HepG2 (cell line): Measurements from ENCODE around the gene CNTN5. TPM values are rescaled to one million over a fixed set of nuclear protein-coding genes. Genes with fewer than 3 reads are reported as not detected.

Source experiments
- ATAC-seq: fragments of 200-7000 bp; cut with Tn5 transposase; 3 replicates; pipeline ENCODE4 v1.9.1; 2020; ENCODE audit warnings: mild to moderate bottlenecking, moderate library complexity
- BruUV-seq: library from RNA; stranded (reverse); fragments of 400-500 nt; replicated peaks from 2 replicates; lab custom pipeline; 2021; lab: Mats Ljungman, UMichigan
- CTCF ChIA-PET: fragments of 300-600 bp; formaldehyde crosslinking; extraction: SDS; loops from one replicate; lab custom pipeline; 2021; ENCODE audit warnings: low total read pairs, inconsistent platforms, low intra/inter-chr PET ratio; lab: Yijun Ruan, JAX
- POLR2A ChIA-PET: fragments of 350-600 bp; sonication (Branson Sonifier 250); formaldehyde crosslinking; loops from one replicate; lab custom pipeline; 2020; ENCODE audit warnings: antibody characterized with exemption, inconsistent platforms; lab: Yijun Ruan, JAX
- DNase-seq: peaks from one replicate; pipeline ENCODE4 v3.0.0-alpha.2; 2015; ENCODE audit warnings: low spot score
- FAIRE-seq: peaks from 3 replicates; lab custom pipeline; 2011; peaks lifted over from hg19 to GRCh38; lab: Jason Lieb, UNC
- H2AFZ ChIP-seq: one replicate; pipeline ENCODE4 v1.6.1; 2011; ENCODE audit warnings: low read length, inconsistent platforms
- H3K27ac ChIP-seq: fragments of 300-600 bp; 3 replicates; pipeline ENCODE4 v1.8.0; 2011; ENCODE audit warnings: mixed run types, mild to moderate bottlenecking, mixed read lengths, low read length, inconsistent platforms; ENCODE audit not compliant: insufficient read depth; ENCODE audit errors: extremely low read length
- H3K27me3 ChIP-seq, 2 experiments: fragments of 200-600 bp in 1 of 2; 2 replicates in 1 of 2; 3 replicates in 1 of 2; pipeline versions ENCODE4 v1.6.0 to v1.8.0; 2011; ENCODE audit warnings: low read length in 2 of 2, mild to moderate bottlenecking in 2 of 2, moderate library complexity in 2 of 2, inconsistent platforms in 1 of 2; ENCODE audit not compliant: insufficient read depth in 2 of 2, control insufficient read depth in 1 of 2
- H3K36me3 ChIP-seq, 2 experiments: fragments of 200-600 bp in 1 of 2; replicated peaks in 1 of 2; 2 replicates in 1 of 2; 3 replicates in 1 of 2; pipeline versions ENCODE4 v1.5.1 to v1.8.0; 2011; ENCODE audit warnings: low read length in 2 of 2, inconsistent platforms in 1 of 2; ENCODE audit not compliant: insufficient read depth in 2 of 2, control insufficient read depth in 1 of 2
- H3K4me1 ChIP-seq: 2 replicates; pipeline ENCODE4 v1.5.1; 2012; ENCODE audit warnings: low read length, inconsistent platforms; ENCODE audit not compliant: insufficient read depth
- H3K4me2 ChIP-seq: 2 replicates; pipeline ENCODE4 v1.6.0; 2011; ENCODE audit warnings: low read depth, low read length, inconsistent platforms
- H3K4me3 ChIP-seq, 3 experiments: fragments of 200-600 bp in 1 of 3; sonication (generic), shearing (Covaris generic) in 1 of 3; replicated peaks in 1 of 3; 2 replicates each; pipeline ENCODE4 v1.5.1; 2011 to 2016; ENCODE audit warnings: low read length in 3 of 3, inconsistent platforms in 2 of 3, low read depth in 2 of 3, mild to moderate bottlenecking in 2 of 3, control low read depth in 1 of 3, mixed read lengths in 1 of 3; ENCODE audit not compliant: insufficient read depth in 1 of 3
- H3K79me2 ChIP-seq: one replicate; pipeline ENCODE4 v1.6.1; 2011; ENCODE audit warnings: low read length, inconsistent platforms; ENCODE audit not compliant: insufficient read depth
- H3K9ac ChIP-seq: 2 replicates; pipeline ENCODE4 v1.6.0; 2011; ENCODE audit warnings: mild to moderate bottlenecking, low read depth, low read length, inconsistent platforms; ENCODE audit not compliant: insufficient read depth
- H3K9me3 ChIP-seq: 2 replicates; pipeline ENCODE4 v1.5.1; 2012; ENCODE audit warnings: mild to moderate bottlenecking, low read length
- H4K20me1 ChIP-seq: 2 replicates; pipeline ENCODE4 v1.6.0; 2011; ENCODE audit warnings: inconsistent platforms, mild to moderate bottlenecking, low read length, moderate library complexity; ENCODE audit not compliant: insufficient read depth
- ARHGAP35 ChIP-seq: sonication (generic); formaldehyde crosslinking; IDR thresholded peaks from 2 replicates; pipeline ENCODE4 v1.9.0; 2022; ENCODE audit warnings: mild to moderate bottlenecking, inconsistent platforms, moderate library complexity, missing genetic modification reagents, borderline replicate concordance
- BRCA1 ChIP-seq: sonication (generic); formaldehyde crosslinking; IDR thresholded peaks from 2 replicates; pipeline ENCODE4 v1.4.0; 2020; ENCODE audit warnings: missing genetic modification reagents
- FOSL1 ChIP-seq: sonication (generic); formaldehyde crosslinking; IDR thresholded peaks from 2 replicates; pipeline ENCODE4 v1.9.0; 2021; ENCODE audit warnings: missing genetic modification reagents, borderline replicate concordance
- HMG20A ChIP-seq: IDR thresholded peaks from 2 replicates; pipeline ENCODE4 v1.6.1; 2016; ENCODE audit warnings: borderline replicate concordance
- KDM4B ChIP-seq: sonication (generic); formaldehyde crosslinking; IDR thresholded peaks from 2 replicates; pipeline ENCODE4 v1.4.0; 2020; ENCODE audit warnings: missing genetic modification reagents
- MAX ChIP-seq: IDR thresholded peaks from 2 replicates; pipeline ENCODE4 v1.6.1; 2012; ENCODE audit warnings: inconsistent platforms
- MLX ChIP-seq: IDR thresholded peaks from 2 replicates; pipeline ENCODE4 v1.6.1; 2016
- NFRKB ChIP-seq: fragments of 450-650 bp; IDR thresholded peaks from 2 replicates; pipeline ENCODE4 v1.6.1; 2017
- PBX2 ChIP-seq: IDR thresholded peaks from 2 replicates; pipeline ENCODE4 v1.6.1; 2016; ENCODE audit warnings: control low read depth
- SALL1 ChIP-seq: sonication (generic); formaldehyde crosslinking; IDR thresholded peaks from 2 replicates; pipeline ENCODE4 v1.8.0; 2022; ENCODE audit warnings: mild to moderate bottlenecking, missing genetic modification reagents
- SOX5 ChIP-seq: IDR thresholded peaks from 2 replicates; pipeline ENCODE4 v1.6.1; 2016; ENCODE audit warnings: borderline replicate concordance
- SPEN ChIP-seq: sonication (generic); formaldehyde crosslinking; IDR thresholded peaks from 2 replicates; pipeline ENCODE4 v1.5.1; 2020; ENCODE audit warnings: low read depth, mild to moderate bottlenecking, missing genetic modification reagents
- ZFP62 ChIP-seq: sonication (generic); formaldehyde crosslinking; IDR thresholded peaks from 2 replicates; pipeline ENCODE4 v1.4.0; 2020; ENCODE audit warnings: missing genetic modification reagents
- ZKSCAN8 ChIP-seq: IDR thresholded peaks from 2 replicates; pipeline ENCODE4 v1.6.1; 2016; ENCODE audit warnings: borderline replicate concordance, missing genetic modification reagents, missing compliant biosample characterization
- ZNF260 ChIP-seq: sonication (generic); formaldehyde crosslinking; IDR thresholded peaks from 2 replicates; pipeline ENCODE4 v1.4.0; 2020; ENCODE audit warnings: missing genetic modification reagents, low read depth, mild to moderate bottlenecking, borderline replicate concordance
- ZNF614 ChIP-seq: IDR thresholded peaks from 2 replicates; pipeline ENCODE4 v1.6.1; 2018; ENCODE audit warnings: missing biosample characterization, missing genetic modification reagents, inconsistent platforms, borderline replicate concordance
- ZNF747 ChIP-seq: sonication (generic); formaldehyde crosslinking; IDR thresholded peaks from 2 replicates; pipeline ENCODE4 v1.8.1; 2023; ENCODE audit warnings: missing genetic modification reagents, mild to moderate bottlenecking, borderline replicate concordance
- ZNF773 ChIP-seq: sonication (generic); formaldehyde crosslinking; IDR thresholded peaks from 2 replicates; pipeline ENCODE4 v1.4.0; 2020; ENCODE audit warnings: missing genetic modification reagents, borderline replicate concordance
- ZSCAN5A ChIP-seq: sonication (generic); formaldehyde crosslinking; IDR thresholded peaks from 2 replicates; pipeline ENCODE4 v1.8.0; 2022; ENCODE audit warnings: mild to moderate bottlenecking, missing genetic modification reagents, borderline replicate concordance
- WGBS: methylation state at CpG from one replicate; pipeline ENCODE4 v1.1.6; 2017; ENCODE audit warnings: low lambda C conversion rate; 5-methylcytosine and 5-hydroxymethylcytosine counted together
- in situ Hi-C: cut with HindIII; loops from 2 replicates; pipeline ENCODE4 v1.10.0; 2017; ENCODE audit warnings: low pct_unique_long_range_greater_than_20kb; ENCODE audit not compliant: extremely low pct_ligation_motif_present
- intact Hi-C: fragments of 100-400 bp; cut with micrococcal nuclease; formaldehyde crosslinking; loops from one replicate; pipeline ENCODE4 v1.10.0; 2022; ENCODE audit not compliant: unreplicated experiment
- polyA plus RNA-seq, 8 experiments: library from polyadenylated mRNA; depleted of rRNA in 3 of 8; stranded (reverse) in 7 of 8; unstranded in 1 of 8; fragments of >200 nt; fragmentation: Illumina TruSeq in 4 of 8; extraction: Trizol in 4 of 8; gene quantifications; 2 replicates each; pipeline versions ENCODE4 v1.2.1 to v1.2.3, GENCODE V29; 2011 to 2016; ENCODE audit warnings: low read depth in 4 of 8, missing spikeins in 1 of 8, mixed read lengths in 1 of 8; ENCODE audit not compliant: insufficient read depth in 1 of 8
- total RNA-seq, 5 experiments: library from RNA; depleted of rRNA; stranded (reverse); fragments of >200 nt; fragmentation: Illumina TruSeq; extraction: Trizol; gene quantifications; 2 replicates each; pipeline ENCODE4 v1.2.3, GENCODE V29; 2016; ENCODE audit warnings: low read depth in 1 of 5
- TF ChIP-seq, protein P1 (sequence below): sonication (generic); formaldehyde crosslinking; IDR thresholded peaks from 2 replicates; pipeline ENCODE4 v1.5.0; 2020; ENCODE audit warnings: missing genetic modification reagents

Gene CNTN5
- total and polyA plus RNA-seq, 2 of the 13 experiments (the other 11 are each of a cell fraction or from before 2014, with no cell fraction given) = not detected

GRCh38 chr11:100302824-100303223 is 1282.1 kb downstream of the CNTN5 start:
- ChIA-PET CTCF (no interaction called here), POLR2A (no interaction called here)
- Histone ChIP-seq H4K20me1 (no peaks in the 10 kb centered on the region), H3K4me3 (no peak overlapping the region), H3K27ac (no peak overlapping the region), H3K4me1 (no peaks in the 10 kb centered on the region), H3K9me3 (no peaks in the 10 kb centered on the region), H3K4me2 (no peak overlapping the region), H3K36me3 (no peaks in the 10 kb centered on the region), H3K79me2 (no peaks in the 10 kb centered on the region), H3K9ac (no peak overlapping the region), H3K27me3 (no peaks in the 10 kb centered on the region), H2AFZ (no peak overlapping the region)
- TF ChIP-seq ZNF614 (CRISPR knock-in tag) (no peak), ZFP62 (CRISPR knock-in tag) (no peak), MLX (no peak), SOX5 (CRISPR knock-in tag) (no peak), BRCA1 (CRISPR knock-in tag) (no peak), ARHGAP35 (no peak), FOSL1 (no peak), HMG20A (CRISPR knock-in tag) (no peak), SALL1 (no peak), ZNF747 (CRISPR knock-in tag) (no peak), ZSCAN5A (CRISPR knock-in tag) (no peak), ZKSCAN8 (CRISPR knock-in tag) (no peak), ZNF260 (CRISPR knock-in tag) (no peak), MAX (no peak), PBX2 (CRISPR knock-in tag) (no peak), KDM4B (CRISPR knock-in tag) (no peak), NFRKB (no peak), SPEN (no peak), ZNF773 (no peak)
- TF ChIP-seq, protein P1, sequence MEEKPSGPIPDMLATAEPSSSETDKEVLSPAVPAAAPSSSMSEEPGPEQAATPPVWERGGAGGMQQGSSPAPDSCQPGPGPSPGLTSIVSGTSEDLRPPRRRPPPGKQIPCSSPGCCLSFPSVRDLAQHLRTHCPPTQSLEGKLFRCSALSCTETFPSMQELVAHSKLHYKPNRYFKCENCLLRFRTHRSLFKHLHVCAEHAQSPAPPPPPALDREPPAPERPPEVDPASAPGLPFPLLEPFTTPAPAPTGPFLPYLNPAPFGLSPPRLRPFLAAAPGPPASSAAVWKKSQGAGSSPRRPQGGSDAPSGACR (CRISPR knock-in tag) = no peak
- no TSS peak for BruUV-seq
- ATAC-seq (no peak), DNase-seq (no peak), FAIRE-seq (no peak)
- WGBS = 0% methylated on average over 3 of the region's 3 CpGs
- intact Hi-C loops = no loop called here
- in situ Hi-C loops = no loop called here
